Skeletal muscle tissue (tissue), 4 donors: ENCODE measurements around the gene PBX4. TPM values are rescaled to one million over a fixed set of nuclear protein-coding genes. Genes with fewer than 3 reads are reported as not detected.

ENCODE experiments used
- H3K27ac ChIP-seq: one replicate; pipeline ENCODE4 v1.7.0; 2013; ENCODE audit warnings: mild to moderate bottlenecking, low read depth, low read length, inconsistent platforms
- H3K27me3 ChIP-seq, 3 donors: one replicate each; pipeline ENCODE4 v1.7.0; 2013; ENCODE audit warnings: low read length in 3 of 3; ENCODE audit not compliant: control insufficient read depth in 3 of 3, insufficient read depth in 3 of 3
- H3K36me3 ChIP-seq, 3 donors: one replicate each; pipeline ENCODE4 v1.7.0; 2013; ENCODE audit warnings: low read length in 3 of 3; ENCODE audit not compliant: control insufficient read depth in 3 of 3, insufficient read depth in 3 of 3
- H3K4me1 ChIP-seq, 3 donors: one replicate each; pipeline ENCODE4 v1.7.0; 2013; ENCODE audit warnings: low read length in 3 of 3, mild to moderate bottlenecking in 3 of 3; ENCODE audit not compliant: control insufficient read depth in 3 of 3, insufficient read depth in 3 of 3
- H3K4me3 ChIP-seq, 3 donors: one replicate each; pipeline ENCODE4 v1.7.0; 2013; ENCODE audit warnings: low read length in 3 of 3
- H3K9ac ChIP-seq, 3 donors: one replicate each; pipeline ENCODE4 v1.7.0; 2013; ENCODE audit warnings: low read length in 3 of 3, mild to moderate bottlenecking in 3 of 3, moderate library complexity in 2 of 3, low read depth in 1 of 3
- H3K9me3 ChIP-seq, 3 donors: one replicate each; pipeline ENCODE4 v1.7.0; 2013; ENCODE audit warnings: low read length in 3 of 3; ENCODE audit not compliant: control insufficient read depth in 3 of 3
- total RNA-seq: library from RNA; depleted of rRNA; stranded (reverse); fragments of >200 nt; gene quantifications from one replicate; pipeline ENCODE4 v1.2.3, GENCODE V29; 2014
- donor health status: Osteomylitis.

PBX4 gene
- total RNA-seq, 1 donor from 2014 or later = 1.6 TPM

GRCh38 chr19:19594381-19594780 lies 24.1 kb downstream of the PBX4 start:
- Histone ChIP-seq H3K27me3 (peaks cover 0 to 2% (median 0%) of the 10 kb centered on the region in 3 donors), H3K9me3 (no peaks in the 10 kb centered on the region), H3K9ac (no peak overlapping the region), H3K4me1 (peaks cover 0 to 8% (median 6%) of the 10 kb centered on the region in 3 donors), H3K27ac (no peak overlapping the region), H3K36me3 (no peaks in the 10 kb centered on the region), H3K4me3 (no peak overlapping the region)

- Histone ChIP-seq H3K27me3 (peaks cover 0 to 2% (median 0%) of the 10 kb centered on the region in 3 donors), H3K9ac (no peak overlapping the region), H3K36me3 (no peaks in the 10 kb centered on the region), H3K27ac (no peak overlapping the region), H3K9me3 (no peaks in the 10 kb centered on the region), H3K4me1 (peaks cover 0 to 8% (median 6%) of the 10 kb centered on the region in 3 donors), H3K4me3 (no peak overlapping the region)
Measured at GRCh38 chr19:19592690-19593089, 25.8 kb downstream of the PBX4 start.

GRCh38 chr19:19591133-19591825 lies 27.2 kb downstream of the PBX4 start:
- Histone ChIP-seq H3K9ac (no peak overlapping the region), H3K36me3 (no peaks in the 10 kb centered on the region), H3K27me3 (peaks cover 0 to 2% (median 0%) of the 10 kb centered on the region in 3 donors), H3K9me3 (no peaks in the 10 kb centered on the region), H3K4me3 (no peak overlapping the region), H3K27ac (no peak overlapping the region), H3K4me1 (peaks cover 0 to 8% (median 6%) of the 10 kb centered on the region in 3 donors)

GRCh38 chr19:19588546-19588945 lies 29.9 kb downstream of the PBX4 start:
- no peak overlapping the region for H3K9ac ChIP-seq
- H3K27ac ChIP-seq = no peak overlapping the region
- no peaks in the 10 kb centered on the region for H3K9me3 ChIP-seq
- H3K36me3 ChIP-seq = no peaks in the 10 kb centered on the region
- no peaks in the 10 kb centered on the region for H3K27me3 ChIP-seq
- peaks cover 0 to 8% (median 3%) of the 10 kb centered on the region in 3 donors for H3K4me1 ChIP-seq
- H3K4me3 ChIP-seq = no peak overlapping the region

GRCh38 chr19:19587771-19588170 lies 30.7 kb downstream of the PBX4 start:
- Histone ChIP-seq H3K4me1 (peaks cover 0 to 8% (median 3%) of the 10 kb centered on the region in 3 donors), H3K9ac (no peak overlapping the region), H3K36me3 (no peaks in the 10 kb centered on the region), H3K9me3 (no peaks in the 10 kb centered on the region), H3K27me3 (no peaks in the 10 kb centered on the region), H3K4me3 (no peak overlapping the region), H3K27ac (no peak overlapping the region)

GRCh38 chr19:19584356-19584755 lies 34.1 kb downstream of the PBX4 start:
- H3K27me3 ChIP-seq = no peaks in the 10 kb centered on the region
- no peaks in the 10 kb centered on the region for H3K36me3 ChIP-seq
- no peak overlapping the region for H3K9ac ChIP-seq
- no peaks in the 10 kb centered on the region for H3K4me1 ChIP-seq
- H3K4me3 ChIP-seq = no peak overlapping the region
- no peak overlapping the region for H3K27ac ChIP-seq
- no peaks in the 10 kb centered on the region for H3K9me3 ChIP-seq

- Histone ChIP-seq H3K27ac (no peak overlapping the region), H3K9ac (no peak overlapping the region), H3K9me3 (no peaks in the 10 kb centered on the region), H3K27me3 (no peaks in the 10 kb centered on the region), H3K4me1 (no peaks in the 10 kb centered on the region), H3K4me3 (no peak overlapping the region), H3K36me3 (no peaks in the 10 kb centered on the region)
Measured at GRCh38 chr19:19582471-19582870, 36.0 kb downstream of the PBX4 start.

GRCh38 chr19:19581391-19581790 lies 37.1 kb downstream of the PBX4 start:
- Histone ChIP-seq H3K4me1 (no peaks in the 10 kb centered on the region), H3K27ac (no peak overlapping the region), H3K27me3 (no peaks in the 10 kb centered on the region), H3K9ac (no peak overlapping the region), H3K9me3 (no peaks in the 10 kb centered on the region), H3K36me3 (no peaks in the 10 kb centered on the region), H3K4me3 (no peak overlapping the region)

GRCh38 chr19:19580418-19580817 lies 38.1 kb downstream of the PBX4 start:
- no peak overlapping the region for H3K4me3 ChIP-seq
- no peak overlapping the region for H3K27ac ChIP-seq
- no peak overlapping the region for H3K9ac ChIP-seq
- H3K9me3 ChIP-seq = no peaks in the 10 kb centered on the region
- H3K27me3 ChIP-seq = no peaks in the 10 kb centered on the region
- H3K36me3 ChIP-seq = no peaks in the 10 kb centered on the region
- no peaks in the 10 kb centered on the region for H3K4me1 ChIP-seq

GRCh38 chr19:19579533-19580361 lies 38.7 kb downstream of the PBX4 start:
- Histone ChIP-seq H3K9ac (no peak overlapping the region), H3K4me1 (no peaks in the 10 kb centered on the region), H3K27me3 (no peaks in the 10 kb centered on the region), H3K27ac (no peak overlapping the region), H3K9me3 (no peaks in the 10 kb centered on the region), H3K4me3 (no peak overlapping the region), H3K36me3 (no peaks in the 10 kb centered on the region)
